GM12878 (cell line): Measurements from ENCODE around the gene URI1. TPM values are rescaled to one million over a fixed set of nuclear protein-coding genes. Genes with fewer than 3 reads are reported as not detected.

Source experiments
- ATAC-seq: fragments of 200-7000 bp; cut with Tn5 transposase; 3 replicates; pipeline ENCODE4 v1.9.1; 2020; ENCODE audit warnings: mild to moderate bottlenecking, moderate library complexity
- BruUV-seq: library from RNA; stranded (reverse); fragments of 400-500 nt; replicated peaks from 2 replicates; lab custom pipeline; 2021; lab: Mats Ljungman, UMichigan
- CTCF ChIA-PET: fragments of 300-600 bp; sonication (Branson Sonifier 250); formaldehyde crosslinking; extraction: SDS; loops from one replicate; lab custom pipeline; 2021; ENCODE audit warnings: inconsistent platforms; lab: Yijun Ruan, JAX
- POLR2A ChIA-PET: fragments of 350-600 bp; formaldehyde crosslinking; extraction: SDS; loops from one replicate; lab custom pipeline; 2021; ENCODE audit warnings: inconsistent platforms; lab: Charles Lee
- RAD21 ChIA-PET: fragments of 300-600 bp; sonication (Branson Sonifier 250); formaldehyde crosslinking; loops from one replicate; lab custom pipeline; 2023; ENCODE audit warnings: antibody characterized with exemption; ENCODE audit not compliant: unreplicated experiment; lab: Charles Lee
- SMC1A ChIA-PET: fragments of 300-600 bp; sonication (Branson Sonifier 250); formaldehyde crosslinking; loops from one replicate; lab custom pipeline; 2023; ENCODE audit not compliant: unreplicated experiment, uncharacterized antibody; lab: Charles Lee
- DNase-seq: peaks from one replicate; pipeline ENCODE4 v3.0.0-alpha.2; 2011; ENCODE audit warnings: low read depth, low spot score
- FAIRE-seq: peaks from 3 replicates; lab custom pipeline; 2011; peaks lifted over from hg19 to GRCh38; lab: Jason Lieb, UNC
- H2AFZ ChIP-seq: 2 replicates; pipeline ENCODE4 v1.6.0; 2011; ENCODE audit warnings: low read depth, low read length, control low read depth; ENCODE audit not compliant: control insufficient read depth
- H3K27ac ChIP-seq: 2 replicates; pipeline ENCODE4 v1.5.1; 2011; ENCODE audit warnings: control low read depth; ENCODE audit not compliant: control insufficient read depth, insufficient read depth
- H3K27me3 ChIP-seq, 2 experiments: replicated peaks in 1 of 2; 2 replicates each; pipeline versions ENCODE4 v1.6.0 to v1.6.1; 2011; ENCODE audit warnings: low read length in 1 of 2; ENCODE audit not compliant: control insufficient read depth in 2 of 2, insufficient read depth in 2 of 2
- H3K36me3 ChIP-seq, 2 experiments: 2 replicates each; pipeline ENCODE4 v1.5.1; 2011; ENCODE audit warnings: low read length in 1 of 2; ENCODE audit not compliant: control insufficient read depth in 2 of 2, insufficient read depth in 2 of 2
- H3K4me1 ChIP-seq: 2 replicates; pipeline ENCODE4 v1.6.1; 2011; ENCODE audit warnings: mild to moderate bottlenecking, low read length, moderate library complexity, mixed read lengths; ENCODE audit not compliant: control insufficient read depth, insufficient read depth
- H3K4me2 ChIP-seq: 2 replicates; pipeline ENCODE4 v1.6.0; 2011; ENCODE audit warnings: control low read depth; ENCODE audit not compliant: control insufficient read depth, insufficient read depth
- H3K4me3 ChIP-seq: fragments of 200-600 bp; sonication (generic); 2 replicates; pipeline ENCODE4 v1.5.1; 2016
- H3K79me2 ChIP-seq: 2 replicates; pipeline ENCODE4 v1.6.0; 2011; ENCODE audit warnings: low read length; ENCODE audit not compliant: control insufficient read depth, insufficient read depth
- H3K9ac ChIP-seq: 2 replicates; pipeline ENCODE4 v1.8.0; 2011; ENCODE audit warnings: low read length, control low read depth, mixed read lengths; ENCODE audit not compliant: control insufficient read depth, insufficient read depth
- H3K9me3 ChIP-seq: replicated peaks from 3 replicates; pipeline ENCODE4 v1.5.1; 2011; ENCODE audit warnings: mild to moderate bottlenecking, low read length; ENCODE audit not compliant: control insufficient read depth, insufficient read depth
- H4K20me1 ChIP-seq: 2 replicates; pipeline ENCODE4 v1.6.0; 2011; ENCODE audit not compliant: control insufficient read depth, insufficient read depth
- CBX3 ChIP-seq: fragments of 200-600 bp; sonication (generic); IDR thresholded peaks from 2 replicates; pipeline ENCODE4 v1.6.1; 2016; ENCODE audit warnings: low read depth, borderline replicate concordance
- FOXM1 ChIP-seq: IDR thresholded peaks from 2 replicates; pipeline ENCODE4 v1.6.1; 2012; ENCODE audit warnings: low read depth, mild to moderate bottlenecking, inconsistent platforms, low read length, moderate library complexity
- NKRF ChIP-seq: fragments of 450-650 bp; conservative IDR thresholded peaks from 2 replicates; pipeline ENCODE4 v1.6.1; 2017; ENCODE audit warnings: mild to moderate bottlenecking, moderate library complexity
- NRF1 ChIP-seq: conservative IDR thresholded peaks from 2 replicates; pipeline ENCODE4 v1.6.1; 2011; ENCODE audit warnings: mild to moderate bottlenecking, low read depth, low read length, improper control_type of control experiment
- USF1 ChIP-seq: IDR thresholded peaks from 2 replicates; pipeline ENCODE4 v1.6.1; 2011; ENCODE audit warnings: borderline replicate concordance, low read depth, mild to moderate bottlenecking, moderate library complexity, mixed read lengths, low read length; ENCODE audit not compliant: insufficient read depth; ENCODE audit errors: extremely low read length
- ZNF217 ChIP-seq: fragments of 450-650 bp; IDR thresholded peaks from 2 replicates; pipeline ENCODE4 v1.6.1; 2017; ENCODE audit warnings: antibody characterized with exemption, mild to moderate bottlenecking
- WGBS: methylation state at CpG from one replicate; pipeline ENCODE4 v1.1.6; 2016; ENCODE audit warnings: low lambda C conversion rate; ENCODE audit not compliant: insufficient replicate concordance, insufficient coverage; ENCODE audit errors: missing lambda C conversion rate; 5-methylcytosine and 5-hydroxymethylcytosine counted together
- in situ Hi-C: fragments of 300-500 bp; cut with MboI; formaldehyde crosslinking; loops from 9 replicates; pipeline ENCODE4 v1.14.3; 2018; ENCODE audit warnings: mixed read lengths
- intact Hi-C: fragments of 100-400 bp; cut with micrococcal nuclease; formaldehyde crosslinking; loops from one replicate; pipeline ENCODE4 v1.14.2; 2022; ENCODE audit not compliant: unreplicated experiment
- polyA plus RNA-seq, 11 experiments: library from polyadenylated mRNA; depleted of rRNA in 4 of 11; unstranded in 6 of 11; stranded (reverse) in 5 of 11; fragments of >200 nt; fragmentation: Nextera tagmentation in 4 of 11; fragmentation: Illumina TruSeq in 1 of 11; extraction: Ambion mirVana in 4 of 11; extraction: Trizol in 1 of 11; gene quantifications; 1 replicate in 1 of 11; 2 replicates in 10 of 11; pipeline versions ENCODE4 v1.2.1 to v1.2.3, GENCODE V29; 2011 to 2016; ENCODE audit warnings: inconsistent platforms in 2 of 11, missing spikeins in 2 of 11, low read depth in 1 of 11
- total RNA-seq, 4 experiments: library from RNA; depleted of rRNA in 3 of 4; stranded (reverse); fragments of >200 nt in 3 of 4; fragmentation: Illumina TruSeq in 1 of 4; extraction: Trizol in 1 of 4; gene quantifications; 2 replicates each; pipeline versions ENCODE4 v1.2.1 to v1.2.3, GENCODE V29; 2013 to 2021

Gene URI1
- total and polyA plus RNA-seq, 10 of the 15 experiments (the other 5 are each of a cell fraction or from before 2014, with no cell fraction given) = 15.2 to 94.2 (median 47.9) TPM

GRCh38 chr19:29967623-29968022, 25.6 kb downstream of the URI1 start:
- no peak overlapping the region for H3K4me3 ChIP-seq
- intact Hi-C loops = no loop called here
- POLR2A ChIA-PET = interaction anchor here (0.6 to 1.1 kb wide), 2 partner anchors 10 to 26 kb away, joined by 3 to 5 read pairs; partner anchors contain the start of gene URI1

More at GRCh38 chr19:29967623-29968022, 25.6 kb downstream of the URI1 start:
- RAD21 ChIA-PET = interaction anchor here (0.9 to 1.7 kb wide), 4 partner anchors 9 to 99 kb away, joined by 3 to 12 read pairs (median 4); no protein-coding TSS in a partner anchor
- CTCF ChIA-PET = interaction anchor here (0.7 to 3.5 kb wide), 12 partner anchors 9 to 182 kb away, joined by 3 to 35 read pairs (median 6); no protein-coding TSS in a partner anchor
- peak overlapping the region; percentile 57 for H3K4me2 ChIP-seq
- H3K27ac ChIP-seq = peak overlapping the region; percentile 50
- H2AFZ ChIP-seq = no peak overlapping the region
- peaks cover 86% of the 10 kb centered on the region for H3K79me2 ChIP-seq
- H3K9me3 ChIP-seq = no peaks in the 10 kb centered on the region
- TF ChIP-seq NRF1 = no peak
- TF ChIP-seq NKRF = no peak
- TF ChIP-seq ZNF217 = no peak
- no peak for TF ChIP-seq FOXM1
- TF ChIP-seq USF1 = no peak
- no peak for TF ChIP-seq CBX3
- DNase-seq (no peak), FAIRE-seq (no peak), ATAC-seq (peak; percentile 47)
- H3K27me3 ChIP-seq = no peaks in the 10 kb centered on the region
- no peaks in the 10 kb centered on the region; the same call in 1 of the 2 replicates for H4K20me1 ChIP-seq
- peaks cover 11% of the 10 kb centered on the region for H3K4me1 ChIP-seq
- in situ Hi-C loops = no loop called here
- BruUV-seq = no TSS peak
- 94% methylated on average over 3 of the region's 3 CpGs for WGBS
- no peak overlapping the region for H3K9ac ChIP-seq
- SMC1A ChIA-PET = interaction anchor here (0.6 to 2.8 kb wide), 15 partner anchors 8 to 184 kb away, joined by 3 to 23 read pairs (median 7); partner anchors contain the start of gene URI1
- H3K36me3 ChIP-seq = no peaks in the 10 kb centered on the region
